Articular chondrocyte of knee joint (primary cell): ENCODE data around the gene MCF2L. TPM values are rescaled to one million over a fixed set of nuclear protein-coding genes. Genes with fewer than 3 reads are reported as not detected.

ENCODE experiments used
- total RNA-seq: library from RNA; depleted of rRNA; stranded (reverse); fragments of >200 nt; gene quantifications from 2 replicates; pipeline ENCODE4 v1.2.3, GENCODE V29; 2012

MCF2L gene
- 0.39 and 0.65 TPM in 2 replicates for total RNA-seq

GRCh38 chr13:112968910-112969691 is at the start of gene MCF2L:
MCF2L (plus strand) TSS chr13:112969214; CDS start chr13:112969380, 166 bp downstream.

GRCh38 chr13:113105032-113105920 is 136.3 kb downstream of the MCF2L start, which contains the start of gene F7:
F7 (plus strand) TSS chr13:113105791; CDS start chr13:113105842, 51 bp downstream.

GRCh38 chr13:113122550-113123225 is 153.7 kb downstream of the MCF2L start, which contains the start of gene F10:
F10 (plus strand) TSS chr13:113122799; CDS start chr13:113122856, 57 bp downstream.

Other genes with a start within 250 kb of the MCF2L start
- gene F7, start 136.6 kb downstream of the MCF2L start, total RNA-seq, result not detected in 2 replicates
- gene F10, start 153.6 kb downstream of the MCF2L start, total RNA-seq, result not detected in 2 replicates
- not detected in 2 replicates for gene PROZ, start 189.4 kb downstream of the MCF2L start, total RNA-seq
- gene PCID2, start 239.5 kb downstream of the MCF2L start, total RNA-seq, result 48.6 and 50.8 TPM in 2 replicates
- gene CUL4A, start 240.4 kb downstream of the MCF2L start, total RNA-seq, result 112 and 114 TPM in 2 replicates